Neural cell (in vitro differentiated cells): ENCODE results near the gene UMAD1.

ENCODE experiments used
- CTCF ChIP-seq: fragments of 450-650 bp; IDR thresholded peaks from 2 replicates; pipeline ENCODE4 v1.5.1; 2014; ENCODE audit warnings: antibody characterized with exemption, mild to moderate bottlenecking, moderate library complexity; ENCODE audit not compliant: poor library complexity, severe bottlenecking
- EP300 ChIP-seq: fragments of 450-650 bp; conservative IDR thresholded peaks from 2 replicates; pipeline ENCODE4 v1.6.1; 2014; ENCODE audit warnings: antibody characterized with exemption, mild to moderate bottlenecking, moderate library complexity; ENCODE audit not compliant: poor library complexity, severe bottlenecking
- EZH2 ChIP-seq: fragments of 200-600, 300-800 bp; shearing (Covaris generic), sonication (generic); IDR thresholded peaks from 2 replicates; pipeline ENCODE4 v1.6.1; 2014; ENCODE audit warnings: antibody characterized with exemption, low read length, borderline replicate concordance, mild to moderate bottlenecking; ENCODE audit not compliant: insufficient read depth, poor library complexity, severe bottlenecking
- RAD21 ChIP-seq: fragments of 450-650 bp; conservative IDR thresholded peaks from 2 replicates; pipeline ENCODE4 v1.6.1; 2014; ENCODE audit warnings: antibody characterized with exemption, mild to moderate bottlenecking, moderate library complexity
- REST ChIP-seq: IDR thresholded peaks from 2 replicates; pipeline ENCODE4 v1.6.1; 2012; ENCODE audit warnings: borderline replicate concordance
- SMC3 ChIP-seq: fragments of 450-650 bp; conservative IDR thresholded peaks from 2 replicates; pipeline ENCODE4 v1.6.1; 2014; ENCODE audit warnings: antibody characterized with exemption, mild to moderate bottlenecking, moderate library complexity; ENCODE audit not compliant: poor library complexity

GRCh38 chr7:7816816-7817536 lies 176.4 kb downstream of the UMAD1 start:
- TF ChIP-seq EP300 (no peak), CTCF (no peak), RAD21 (no peak), EZH2 (no peak), SMC3 (no peak), REST (no peak)
